Adipose tissue (tissue), 3 donors: ENCODE data around the gene ARPC1B. TPM values are rescaled to one million over a fixed set of nuclear protein-coding genes. Genes with fewer than 3 reads are reported as not detected.

Source experiments
- H3K27ac ChIP-seq: one replicate; pipeline ENCODE4 v1.5.1; 2013; ENCODE audit warnings: low read depth, low read length
- WGBS, 3 donors: extraction: QIAGEN DNeasy Blood & Tissue Kit; methylation state at CpG; one replicate each; pipeline ENCODE4 v1.1.7; 2013; 5-methylcytosine and 5-hydroxymethylcytosine counted together
- polyA plus RNA-seq, 3 donors: library from polyadenylated mRNA; stranded (reverse); fragments of 200-250 nt; gene quantifications; one replicate each; pipeline ENCODE4 v1.2.3, GENCODE V29; 2013
- donor health status: healthy with polysubstance abuse.
- donor health status: Bipolar disorder and iron deficiency.
- donor health status: healthy.

ARPC1B gene
- polyA plus RNA-seq, 3 donors = 62.2 to 282 (median 234) TPM

GRCh38 chr7:99365318-99366141 lies 9.0 kb upstream of the ARPC1B start:
- 76 to 83% (median 82%) methylated on average over 17 of the region's 17 CpGs for WGBS, 3 donors
- no peak overlapping the region for H3K27ac ChIP-seq

GRCh38 chr7:99366646-99367045 lies 7.9 kb upstream of the ARPC1B start:
- WGBS, 3 donors = 82 to 86% (median 84%) methylated on average over 11 of the region's 11 CpGs
- no peak overlapping the region for H3K27ac ChIP-seq

GRCh38 chr7:99368750-99369389 lies 5.7 kb upstream of the ARPC1B start:
- H3K27ac ChIP-seq = no peak overlapping the region
- WGBS, 3 donors = 95 to 97% (median 95%) methylated on average over 13 of the region's 13 CpGs

- WGBS, 3 donors = 50 to 69% (median 54%) methylated on average over 8 to 9 of the region's 9 CpGs
- H3K27ac ChIP-seq = no peak overlapping the region
Observed at GRCh38 chr7:99369767-99370391, 4.7 kb upstream of the ARPC1B start.

- 92 to 94% (median 94%) methylated on average over 11 of the region's 11 CpGs for whole genome bisulfite sequencing, 3 donors
- H3K27ac ChIP-seq = no peak overlapping the region
Observed at GRCh38 chr7:99371376-99371920, 3.1 kb upstream of the ARPC1B start.

GRCh38 chr7:99372275-99373090 lies 2.0 kb upstream of the ARPC1B start:
- 23 to 71% (median 63%) methylated on average over 21 of the region's 21 CpGs for WGBS, 3 donors
- H3K27ac ChIP-seq = no peak overlapping the region

GRCh38 chr7:99373091-99374066 lies 1.2 kb upstream of the ARPC1B start:
- WGBS, 3 donors = 83 to 87% (median 87%) methylated on average over 40 to 41 of the region's 41 CpGs

GRCh38 chr7:99375070-99375807 lies 709 bp downstream of the ARPC1B start:
- H3K27ac ChIP-seq = peak overlapping the region; percentile 88
- 4 to 7% (median 4%) methylated on average over 46 to 58 of the region's 58 CpGs for WGBS, 3 donors

More at GRCh38 chr7:99373091-99374066, 1.2 kb upstream of the ARPC1B start:
- no peak overlapping the region for H3K27ac ChIP-seq

GRCh38 chr7:99379043-99379577 lies 4.6 kb downstream of the ARPC1B start:
- peak overlapping the region; percentile 68 for H3K27ac ChIP-seq
- 7 to 72% (median 14%) methylated on average over 7 of the region's 7 CpGs for WGBS, 3 donors

GRCh38 chr7:99379693-99380031 lies 5.1 kb downstream of the ARPC1B start:
- peak overlapping the region; percentile 68 for H3K27ac ChIP-seq
- 24 to 67% (median 38%) methylated on average over 7 of the region's 7 CpGs for WGBS, 3 donors

- peak overlapping the region; percentile 68 for H3K27ac ChIP-seq
- WGBS, 3 donors = 12 to 71% (median 13%) methylated on average over 12 of the region's 12 CpGs
Observed at GRCh38 chr7:99380032-99380822, 5.7 kb downstream of the ARPC1B start.

GRCh38 chr7:99380823-99381663 lies 6.5 kb downstream of the ARPC1B start:
- WGBS, 3 donors = 57 to 74% (median 57%) methylated on average over 16 of the region's 16 CpGs
- H3K27ac ChIP-seq = no peak overlapping the region

GRCh38 chr7:99381664-99382075 lies 7.1 kb downstream of the ARPC1B start:
- no peak overlapping the region for H3K27ac ChIP-seq
- 60 to 65% (median 64%) methylated on average over 7 of the region's 7 CpGs for WGBS, 3 donors

- H3K27ac ChIP-seq = no peak overlapping the region
- 90 to 92% (median 91%) methylated on average over 10 of the region's 10 CpGs for WGBS, 3 donors
Observed at GRCh38 chr7:99383203-99383602, 8.7 kb downstream of the ARPC1B start.
